ENCODE measurements around the gene NFKB2.

DNA sequence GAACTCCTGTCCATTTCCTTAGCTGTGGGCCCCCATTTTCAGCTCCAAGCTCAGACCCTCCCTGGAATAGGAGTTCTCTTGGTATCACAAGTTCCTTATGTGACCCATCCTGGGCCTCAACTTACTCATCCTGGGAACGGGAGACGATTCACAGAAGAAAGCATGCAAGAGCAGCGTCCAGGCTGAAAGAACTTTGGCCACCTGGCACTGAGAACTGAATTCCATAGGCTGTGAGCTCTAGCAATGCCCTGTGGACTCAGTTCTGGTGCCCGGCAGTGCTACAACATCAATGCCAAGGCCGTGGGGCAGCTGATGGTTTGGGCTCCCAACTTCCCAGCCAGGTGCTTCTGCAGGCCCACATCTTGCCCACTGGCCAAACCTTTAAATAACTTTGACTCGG, 40.8 kb downstream of the NFKB2 start:
- TF ChIP-seq, protein P1, sequence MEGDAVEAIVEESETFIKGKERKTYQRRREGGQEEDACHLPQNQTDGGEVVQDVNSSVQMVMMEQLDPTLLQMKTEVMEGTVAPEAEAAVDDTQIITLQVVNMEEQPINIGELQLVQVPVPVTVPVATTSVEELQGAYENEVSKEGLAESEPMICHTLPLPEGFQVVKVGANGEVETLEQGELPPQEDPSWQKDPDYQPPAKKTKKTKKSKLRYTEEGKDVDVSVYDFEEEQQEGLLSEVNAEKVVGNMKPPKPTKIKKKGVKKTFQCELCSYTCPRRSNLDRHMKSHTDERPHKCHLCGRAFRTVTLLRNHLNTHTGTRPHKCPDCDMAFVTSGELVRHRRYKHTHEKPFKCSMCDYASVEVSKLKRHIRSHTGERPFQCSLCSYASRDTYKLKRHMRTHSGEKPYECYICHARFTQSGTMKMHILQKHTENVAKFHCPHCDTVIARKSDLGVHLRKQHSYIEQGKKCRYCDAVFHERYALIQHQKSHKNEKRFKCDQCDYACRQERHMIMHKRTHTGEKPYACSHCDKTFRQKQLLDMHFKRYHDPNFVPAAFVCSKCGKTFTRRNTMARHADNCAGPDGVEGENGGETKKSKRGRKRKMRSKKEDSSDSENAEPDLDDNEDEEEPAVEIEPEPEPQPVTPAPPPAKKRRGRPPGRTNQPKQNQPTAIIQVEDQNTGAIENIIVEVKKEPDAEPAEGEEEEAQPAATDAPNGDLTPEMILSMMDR (IDR thresholded peaks at IDR 0.05) = no peak
- TF ChIP-seq EZH2phosphoT487 (IDR thresholded peaks at IDR 0.05) (no peak), EZH2 (IDR thresholded peaks at IDR 0.05) (no peak)
